ENCODE results near the gene TTLL8.
A peak's percentile ranks its signal among the peaks of the same experiment; 100 is the strongest.

Gene TTLL8

DNA sequence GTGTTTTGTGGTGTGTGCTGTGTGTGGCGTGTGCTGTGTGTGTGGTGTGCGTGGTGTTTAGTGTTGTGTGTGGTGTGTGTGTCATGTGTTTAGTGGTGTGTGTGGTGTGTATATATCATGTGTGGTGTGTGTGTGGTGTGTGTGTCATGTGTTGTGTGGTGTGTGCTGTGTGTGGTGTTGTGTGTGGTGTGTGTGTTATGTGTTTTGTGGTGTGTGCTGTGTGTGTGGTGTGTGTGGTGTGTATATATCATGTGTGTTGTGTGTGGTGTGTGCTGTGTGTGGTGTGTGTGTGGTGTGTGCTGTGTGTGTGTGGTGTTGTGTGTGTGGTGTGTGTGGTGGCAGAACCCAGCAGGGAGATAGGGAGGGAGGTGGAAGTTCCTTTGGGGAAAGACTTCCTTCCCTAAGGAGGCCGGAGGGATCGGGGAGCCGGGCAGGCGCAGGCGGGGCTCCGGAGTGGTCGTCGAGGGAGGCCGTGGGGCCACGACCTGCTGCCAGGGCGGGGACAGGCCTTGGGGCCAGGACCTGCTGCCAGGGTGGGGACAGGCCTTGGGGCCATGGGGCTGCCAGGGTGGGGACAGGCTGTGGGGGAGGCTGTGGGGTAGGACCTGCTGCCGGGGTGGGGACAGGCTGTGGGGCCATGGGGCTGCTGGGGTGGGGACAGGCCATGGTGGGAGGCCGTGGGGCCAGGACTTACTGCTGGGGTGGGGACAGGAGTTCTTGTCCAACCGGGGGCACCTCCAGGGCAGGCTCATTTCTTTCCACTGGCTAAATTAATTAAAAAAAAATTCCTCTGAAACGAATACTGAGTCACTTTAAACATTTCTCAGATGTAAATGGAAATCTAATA, 82.3 kb downstream of the TTLL8 start:
- in situ Hi-C loops (cut with MboI; ENCODE audit: low sequenced_read_pairs, unreplicated experiment), result no loop called here
- DNase-seq (ENCODE audit: low spot score), result peak; percentile 81
- TF ChIP-seq, protein P1, sequence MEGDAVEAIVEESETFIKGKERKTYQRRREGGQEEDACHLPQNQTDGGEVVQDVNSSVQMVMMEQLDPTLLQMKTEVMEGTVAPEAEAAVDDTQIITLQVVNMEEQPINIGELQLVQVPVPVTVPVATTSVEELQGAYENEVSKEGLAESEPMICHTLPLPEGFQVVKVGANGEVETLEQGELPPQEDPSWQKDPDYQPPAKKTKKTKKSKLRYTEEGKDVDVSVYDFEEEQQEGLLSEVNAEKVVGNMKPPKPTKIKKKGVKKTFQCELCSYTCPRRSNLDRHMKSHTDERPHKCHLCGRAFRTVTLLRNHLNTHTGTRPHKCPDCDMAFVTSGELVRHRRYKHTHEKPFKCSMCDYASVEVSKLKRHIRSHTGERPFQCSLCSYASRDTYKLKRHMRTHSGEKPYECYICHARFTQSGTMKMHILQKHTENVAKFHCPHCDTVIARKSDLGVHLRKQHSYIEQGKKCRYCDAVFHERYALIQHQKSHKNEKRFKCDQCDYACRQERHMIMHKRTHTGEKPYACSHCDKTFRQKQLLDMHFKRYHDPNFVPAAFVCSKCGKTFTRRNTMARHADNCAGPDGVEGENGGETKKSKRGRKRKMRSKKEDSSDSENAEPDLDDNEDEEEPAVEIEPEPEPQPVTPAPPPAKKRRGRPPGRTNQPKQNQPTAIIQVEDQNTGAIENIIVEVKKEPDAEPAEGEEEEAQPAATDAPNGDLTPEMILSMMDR (IDR thresholded peaks at IDR 0.05; ENCODE audit: borderline replicate concordance, control extremely low read depth, extremely low read depth, insufficient read depth, missing control alignments), result no peak

DNA sequence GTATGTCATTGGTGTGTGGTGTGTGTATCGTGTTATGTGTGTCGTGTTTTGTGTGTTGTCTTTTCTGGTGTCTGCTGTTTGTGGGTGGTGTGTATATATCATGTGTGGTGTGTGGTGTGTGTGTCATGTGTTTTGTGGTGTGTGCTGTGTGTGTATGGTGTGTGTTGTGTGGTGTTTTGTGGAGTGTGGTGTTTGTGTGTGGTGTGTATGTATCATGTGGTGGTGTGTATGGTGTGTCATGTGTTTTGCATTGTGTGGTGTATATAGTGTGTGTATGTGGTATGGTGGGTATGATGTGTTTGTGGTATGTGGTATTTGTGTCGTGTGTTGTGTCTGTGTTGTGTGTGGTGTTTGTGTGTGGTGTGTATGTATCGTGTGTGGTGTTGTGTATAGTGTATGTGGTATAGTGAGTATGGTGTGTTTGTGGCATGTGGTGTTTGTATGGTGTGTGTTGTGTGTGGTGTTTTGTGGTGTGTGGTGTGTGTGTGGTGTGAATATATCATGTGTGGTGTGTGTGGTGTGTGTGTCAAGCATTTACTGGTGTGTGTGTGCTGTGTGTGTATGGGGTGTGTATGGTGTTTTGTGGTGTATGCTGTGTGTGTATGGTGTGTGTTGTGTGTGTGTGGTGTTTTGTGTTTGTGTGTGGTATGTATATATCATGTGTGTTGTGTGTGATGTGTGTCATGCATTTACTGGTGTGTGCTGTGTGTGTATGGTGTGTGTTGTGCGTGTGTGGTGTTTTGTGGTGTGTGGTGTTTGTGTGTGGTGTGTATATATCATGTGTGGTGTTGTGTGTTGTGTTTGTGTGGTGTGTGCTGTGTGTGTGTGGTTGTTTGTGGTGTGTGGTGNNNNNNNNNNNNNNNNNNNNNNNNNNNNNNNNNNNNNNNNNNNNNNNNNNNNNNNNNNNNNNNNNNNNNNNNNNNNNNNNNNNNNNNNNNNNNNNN, 84.8 kb downstream of the TTLL8 start:
- TF ChIP-seq, protein P1 (IDR thresholded peaks at IDR 0.05; ENCODE audit: borderline replicate concordance, control extremely low read depth, extremely low read depth, insufficient read depth, missing control alignments), result no peak
- in situ Hi-C loops (cut with MboI; ENCODE audit: low sequenced_read_pairs, unreplicated experiment), result no loop called here
- no peak for DNase-seq (ENCODE audit: low spot score)

DNA sequence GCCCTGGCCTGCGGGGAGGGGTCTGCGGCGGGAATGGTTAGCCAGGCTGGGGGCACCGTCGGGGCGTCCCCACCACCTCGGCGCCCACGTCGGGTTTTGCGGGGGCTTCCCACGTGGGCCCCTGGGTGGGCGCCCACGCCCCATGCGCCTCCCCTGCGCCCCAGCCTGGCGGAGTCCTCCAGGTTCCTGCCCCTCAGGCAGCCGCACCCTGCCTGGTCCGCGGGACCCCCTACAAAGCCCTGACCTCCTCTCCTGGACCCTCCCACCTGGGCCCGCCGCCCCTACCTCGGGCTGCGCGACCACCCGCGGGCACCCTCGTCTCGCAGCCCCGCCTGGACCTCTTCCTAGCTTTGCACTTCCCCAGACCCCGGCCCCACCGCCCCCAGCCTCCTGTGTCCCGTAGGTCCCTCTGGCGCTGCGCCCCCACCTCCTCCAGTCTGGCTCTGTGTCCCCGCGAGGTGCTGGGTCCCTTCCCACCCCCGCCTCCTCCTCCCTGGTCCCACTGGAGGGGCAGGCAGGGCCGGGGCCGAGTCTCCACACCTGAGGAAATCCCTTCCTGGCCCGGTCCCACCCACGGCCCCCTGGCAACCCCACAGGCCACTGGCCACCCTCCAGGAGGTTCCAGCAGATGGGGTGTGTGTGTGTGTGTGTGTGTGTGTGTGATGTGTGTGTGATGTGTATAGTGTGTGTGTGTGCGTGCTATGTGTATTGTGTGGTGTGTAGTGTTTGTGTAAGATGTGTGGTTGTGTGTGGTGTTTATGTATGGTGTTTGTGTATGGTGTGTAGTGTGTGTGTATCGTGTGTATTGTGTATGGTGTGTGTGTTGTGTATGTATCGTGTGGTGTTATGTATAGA, 85.7 kb downstream of the TTLL8 start:
- TF ChIP-seq, protein P1 (IDR thresholded peaks at IDR 0.05; ENCODE audit: borderline replicate concordance, control extremely low read depth, extremely low read depth, insufficient read depth, missing control alignments), result no peak
- in situ Hi-C loops (cut with MboI; ENCODE audit: low sequenced_read_pairs, unreplicated experiment), result no loop called here
- DNase-seq (ENCODE audit: low spot score), result no peak

DNA sequence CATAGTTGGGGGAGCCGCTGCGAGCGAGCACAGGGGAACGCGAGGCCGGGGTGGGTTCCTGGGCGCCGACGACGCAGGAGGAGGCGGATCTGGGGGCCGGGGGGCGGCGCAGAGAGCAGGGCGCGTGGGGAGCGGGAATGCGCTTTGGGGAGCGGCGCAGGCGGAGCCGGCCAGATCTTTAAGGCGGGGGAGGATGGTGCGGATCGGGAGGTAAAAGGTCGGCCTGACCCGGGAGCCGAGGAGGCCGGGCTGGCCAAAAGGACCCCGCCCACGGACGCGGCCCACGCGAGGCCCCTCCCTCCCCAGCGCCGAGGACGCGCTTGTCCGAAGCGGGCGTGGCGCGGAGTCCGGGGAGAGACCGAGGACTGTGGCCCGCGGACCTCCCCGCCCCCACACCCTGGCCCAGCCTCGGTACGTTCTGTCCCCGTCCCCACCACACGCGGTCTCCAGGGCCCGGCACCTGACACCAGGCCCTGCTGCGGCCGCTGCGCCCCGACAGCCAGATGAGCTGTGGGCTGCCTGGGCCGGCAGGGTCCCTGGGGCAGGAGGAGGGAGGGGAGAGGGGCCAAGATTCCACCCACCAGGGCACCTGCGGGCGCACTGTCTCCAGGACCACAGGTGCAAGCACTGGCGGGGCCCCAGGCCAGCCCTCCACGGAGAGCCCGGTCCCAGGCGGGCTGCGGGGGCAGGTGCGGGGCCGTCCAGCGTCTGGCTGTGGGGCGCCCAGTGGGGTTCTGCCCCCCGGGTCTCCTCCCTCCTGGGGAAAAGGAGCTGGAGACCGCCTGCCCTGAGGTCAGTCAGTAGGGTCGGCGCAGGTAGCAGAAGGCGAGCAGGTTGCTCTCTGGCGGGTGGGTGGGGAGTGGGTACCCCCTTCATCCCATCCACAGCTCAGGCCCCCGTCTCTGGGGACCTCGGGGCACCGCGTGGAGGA, 86.6 kb downstream of the TTLL8 start:
- in situ Hi-C loops (cut with MboI; ENCODE audit: low sequenced_read_pairs, unreplicated experiment), result no loop called here
- DNase-seq (ENCODE audit: low spot score), result peak; percentile 70
- TF ChIP-seq, protein P1 (IDR thresholded peaks at IDR 0.05; ENCODE audit: borderline replicate concordance, control extremely low read depth, extremely low read depth, insufficient read depth, missing control alignments), result no peak

DNA sequence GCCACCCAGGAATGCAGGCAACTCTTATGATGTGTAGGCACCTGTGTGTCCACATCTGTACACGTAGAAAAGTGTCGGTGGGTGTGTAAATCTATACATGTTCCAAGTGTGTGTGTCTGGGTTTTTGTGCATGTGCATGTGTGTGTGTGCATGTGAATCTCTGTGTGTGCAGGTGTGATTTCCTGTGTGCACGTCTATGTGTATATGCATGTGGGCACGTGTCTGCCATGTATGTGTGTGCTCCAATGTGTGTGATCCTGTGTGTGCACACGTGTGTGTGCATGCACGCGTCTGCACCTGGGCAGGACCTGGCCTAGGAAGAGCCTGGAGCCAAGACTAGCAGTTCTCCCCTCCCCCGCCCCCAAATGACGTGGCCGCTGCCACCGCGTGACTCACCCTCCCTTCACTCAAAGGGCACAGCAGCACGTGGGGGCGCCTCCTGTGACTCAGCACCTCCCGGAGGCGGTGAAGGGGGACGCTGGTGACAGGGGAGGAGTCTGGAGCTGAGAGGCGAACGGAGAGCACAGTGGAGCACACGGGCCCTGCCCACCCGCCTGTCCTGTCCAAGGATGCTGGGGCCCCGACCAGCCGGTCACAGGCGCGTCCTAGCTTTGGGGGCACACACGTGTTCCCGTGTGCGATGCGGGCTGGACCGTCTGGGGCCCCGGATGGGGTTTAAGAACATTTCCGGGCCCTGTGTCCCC, 87.4 kb downstream of the TTLL8 start:
- peak; percentile 90 for DNase-seq (ENCODE audit: low spot score)
- in situ Hi-C loops (cut with MboI; ENCODE audit: low sequenced_read_pairs, unreplicated experiment), result no loop called here
- TF ChIP-seq, protein P1 (IDR thresholded peaks at IDR 0.05; ENCODE audit: borderline replicate concordance, control extremely low read depth, extremely low read depth, insufficient read depth, missing control alignments), result no peak

Measured in GM13976 (cell line).